Measurements from ENCODE around the gene SFXN5.

The SFXN5 gene

DNA sequence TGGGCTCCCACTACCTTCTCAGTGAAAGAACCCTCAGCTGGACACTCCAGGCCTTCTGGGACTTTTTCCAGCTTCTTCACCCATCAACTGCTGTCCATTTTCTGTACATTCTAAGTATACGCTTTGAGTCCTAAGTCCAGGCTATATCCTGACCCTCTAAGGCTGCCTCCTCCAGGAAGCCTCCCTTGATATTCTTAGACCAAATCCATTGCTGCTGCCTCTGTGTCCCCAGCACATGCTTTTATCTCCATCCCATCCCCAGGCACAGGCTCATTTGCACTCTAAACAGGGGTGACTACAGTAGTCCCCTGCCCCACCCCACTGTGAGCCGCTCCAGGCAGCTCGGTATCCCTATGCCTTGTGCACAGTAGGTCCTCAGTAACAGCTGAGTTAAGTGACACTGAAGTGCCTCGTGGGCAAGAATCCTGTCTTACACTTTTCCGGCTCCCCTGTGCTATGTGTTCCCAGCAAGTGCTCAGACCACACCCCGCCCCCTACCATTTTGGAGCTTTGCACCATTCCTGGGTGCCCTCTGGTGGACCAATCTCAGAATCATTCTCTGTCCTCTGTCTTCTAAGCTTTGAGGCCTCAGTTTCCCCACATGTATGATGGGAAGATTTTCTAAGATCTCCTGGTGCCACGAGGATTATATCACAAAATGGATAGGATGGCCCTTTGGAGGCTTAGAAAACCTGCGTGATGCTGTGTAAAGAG lies 119.2 kb downstream of the SFXN5 start:
- no peak for DNase-seq

- DNase-seq, result no peak
Measured at GRCh38 chr2:72951303-72952095, 120.0 kb downstream of the SFXN5 start.

GRCh38 chr2:72950558-72951255 lies 120.8 kb downstream of the SFXN5 start:
- DNase-seq, result no peak

DNA sequence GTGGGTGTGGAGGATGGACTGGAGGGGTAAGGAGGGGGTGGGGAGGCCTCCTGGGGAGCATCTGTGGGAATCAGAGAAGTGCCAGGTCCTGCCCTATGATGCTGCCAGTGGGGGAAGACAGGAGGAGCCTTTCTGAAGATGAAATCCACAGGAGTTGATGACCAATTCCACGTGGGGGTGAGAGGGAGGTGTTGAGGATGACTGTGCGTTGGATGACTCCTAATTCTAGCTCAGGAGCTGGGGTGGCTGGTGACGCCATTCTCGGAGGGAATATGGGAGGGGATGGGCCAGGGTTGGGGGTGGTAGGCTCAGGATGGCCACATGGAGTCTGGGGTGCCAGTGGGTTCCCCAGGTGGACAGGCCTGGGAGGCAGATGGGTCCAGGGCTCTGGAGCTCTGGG lies 121.9 kb downstream of the SFXN5 start:
- no peak for DNase-seq

DNA sequence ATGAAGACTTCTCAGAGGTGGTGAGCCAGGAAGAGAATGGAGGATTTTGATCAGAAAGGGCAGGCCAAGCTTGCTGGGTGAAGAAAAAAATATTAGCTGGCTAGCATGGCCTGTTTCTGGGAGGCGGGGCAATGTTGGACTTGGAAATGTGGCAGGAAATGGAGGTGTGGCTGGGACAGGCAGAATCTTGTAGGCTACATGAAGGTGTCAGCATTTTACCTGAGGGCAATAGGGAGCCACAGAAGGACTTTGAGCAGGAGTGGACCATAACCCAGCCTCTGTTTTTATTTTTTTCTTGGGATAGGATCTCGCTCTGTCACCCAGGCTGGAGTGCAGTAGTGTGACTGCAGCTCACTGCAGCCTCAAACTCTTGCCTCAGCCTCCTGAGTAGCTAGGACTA lies 122.5 kb downstream of the SFXN5 start:
- no peak for DNase-seq

GRCh38 chr2:72947952-72948830 lies 123.3 kb downstream of the SFXN5 start:
- DNase-seq, result no peak

DNA sequence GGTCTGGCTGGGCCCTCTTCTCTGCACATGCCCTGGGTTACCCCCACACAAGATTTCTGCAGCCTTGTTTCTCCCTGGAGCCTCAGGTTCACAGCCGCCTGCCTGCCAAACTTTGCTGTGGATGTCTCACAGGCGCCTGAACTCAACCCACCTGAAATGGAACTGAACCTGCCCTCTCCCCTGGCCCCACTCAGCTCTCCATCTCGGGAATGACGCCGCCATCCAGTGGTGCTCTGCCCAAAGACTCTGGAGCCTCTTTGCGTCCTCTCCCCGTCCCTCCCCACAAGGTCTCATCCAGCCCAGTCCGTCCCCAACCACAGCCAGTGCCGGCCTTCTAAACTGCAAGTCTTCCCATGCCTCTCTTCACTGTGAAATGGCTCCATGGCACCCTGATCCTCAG lies 125.0 kb downstream of the SFXN5 start:
- DNase-seq, result no peak

DNA sequence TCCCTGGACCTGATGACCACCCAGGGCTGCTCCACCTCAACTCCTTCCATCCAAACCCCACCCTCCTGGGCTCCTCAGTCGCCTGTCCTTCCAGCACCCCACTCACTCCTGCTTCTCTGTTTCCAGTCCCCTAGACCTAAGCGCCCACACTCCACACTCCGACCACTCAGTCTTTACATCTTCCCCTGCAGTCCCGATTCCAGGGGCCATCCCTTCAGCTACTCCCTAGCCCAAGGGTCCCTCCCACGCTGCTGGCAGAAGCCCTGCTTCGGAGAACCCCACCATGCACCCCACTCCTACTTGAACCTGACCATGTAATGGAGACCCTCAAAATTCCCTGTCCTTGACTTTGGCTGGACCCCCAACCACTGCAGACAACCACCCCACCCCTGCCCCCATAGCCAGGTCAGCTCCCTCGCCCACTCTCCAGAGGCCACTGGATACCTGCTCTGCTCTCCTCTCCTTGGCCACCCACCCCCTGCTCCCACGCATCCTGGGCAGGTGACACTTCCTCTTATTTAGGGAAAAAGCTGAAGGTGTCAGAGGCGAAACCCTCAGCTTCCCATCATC lies 126.0 kb downstream of the SFXN5 start:
- no peak for DNase-seq

GRCh38 chr2:72944804-72945449 lies 126.6 kb downstream of the SFXN5 start:
- DNase-seq, result no peak

DNA sequence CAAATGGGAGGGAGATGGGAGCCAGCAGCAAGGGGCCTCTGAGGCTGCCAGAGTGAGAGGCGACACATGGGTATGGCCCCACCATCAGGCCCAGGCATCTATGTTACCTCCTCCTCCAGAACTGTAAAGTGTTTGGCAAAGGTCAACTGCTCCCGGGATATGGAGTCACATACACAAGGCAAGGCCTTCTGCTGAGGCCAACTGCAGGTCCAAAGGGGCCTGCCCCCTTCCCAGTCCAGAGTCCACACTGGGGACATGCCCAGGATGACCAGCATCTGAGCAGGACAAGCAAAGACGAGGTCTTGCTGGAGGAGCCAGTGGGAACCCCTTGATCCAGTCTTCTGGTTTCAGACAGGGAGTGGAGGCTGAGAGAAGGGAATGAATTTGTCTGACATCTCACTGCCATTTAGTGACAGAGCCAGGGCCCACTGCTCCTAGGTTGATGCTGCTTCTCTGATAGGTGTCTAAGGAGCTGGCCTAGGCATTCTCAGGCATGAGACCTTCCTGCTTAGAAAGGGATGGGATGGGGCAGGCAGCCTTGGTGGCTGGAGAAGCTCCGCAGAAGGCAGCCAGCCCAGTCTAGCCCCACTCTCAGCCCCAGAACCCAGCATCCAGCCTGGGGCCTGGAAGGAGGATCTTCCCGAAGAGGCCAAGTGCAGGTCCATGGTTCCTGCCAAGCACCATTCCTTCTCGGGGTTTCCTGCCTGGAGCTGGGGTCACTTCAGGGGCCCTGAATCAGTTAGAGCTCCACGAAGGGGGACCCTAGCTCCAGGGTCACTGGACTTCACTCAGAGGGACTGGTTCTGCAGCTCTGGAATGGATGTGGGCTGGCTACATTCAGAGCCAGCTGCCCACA lies 127.7 kb downstream of the SFXN5 start:
- DNase-seq, result no peak

DNA sequence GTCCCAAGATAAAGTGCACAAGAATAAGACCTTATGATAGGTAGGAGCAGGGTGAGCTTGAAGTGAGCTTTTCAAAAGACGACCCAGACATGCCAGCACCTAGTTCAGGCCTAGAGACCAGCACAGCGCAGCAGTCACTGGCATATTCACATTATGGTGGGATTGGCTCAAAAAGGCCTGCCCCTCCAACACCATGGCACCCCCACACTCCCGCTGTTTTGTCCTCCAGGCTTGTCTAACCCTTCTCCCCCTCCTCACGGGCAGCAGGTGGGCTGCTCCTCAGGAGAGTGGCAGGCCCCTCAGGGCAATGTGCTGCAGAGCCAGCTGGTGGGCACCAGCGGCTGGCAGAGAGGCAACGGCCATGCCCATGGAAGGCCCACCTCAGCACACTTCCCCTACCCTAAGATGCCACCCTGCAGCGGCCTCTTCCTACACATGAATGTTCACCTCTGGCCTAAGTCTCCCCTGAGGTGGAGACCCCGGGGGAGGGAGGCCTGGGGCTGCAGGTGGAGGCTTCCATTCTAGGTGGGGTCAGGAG lies 128.6 kb downstream of the SFXN5 start:
- DNase-seq, result no peak

- no peak for DNase-seq
Measured at GRCh38 chr2:72942293-72942692, 129.2 kb downstream of the SFXN5 start.

DNA sequence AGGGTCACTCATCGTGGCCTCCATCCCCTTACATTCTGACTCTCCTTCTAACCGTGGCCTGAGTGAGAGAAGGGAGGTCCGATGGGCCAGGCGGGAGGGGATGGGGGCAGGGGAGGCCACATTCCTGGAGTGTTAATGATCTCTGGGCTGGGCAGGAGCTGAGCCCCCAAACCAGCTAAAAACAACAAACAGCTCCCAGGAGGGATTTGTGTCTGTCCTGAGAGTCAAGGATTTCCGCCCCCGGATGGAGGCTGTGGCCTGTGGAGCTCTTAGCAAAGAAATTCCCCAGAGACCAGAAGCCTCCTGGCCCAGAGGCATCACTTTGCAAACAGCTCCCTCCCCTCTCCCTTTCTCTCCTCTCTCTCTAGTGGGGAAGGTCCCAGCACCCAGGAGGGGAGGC lies 130.7 kb downstream of the SFXN5 start:
- no peak for DNase-seq

DNA sequence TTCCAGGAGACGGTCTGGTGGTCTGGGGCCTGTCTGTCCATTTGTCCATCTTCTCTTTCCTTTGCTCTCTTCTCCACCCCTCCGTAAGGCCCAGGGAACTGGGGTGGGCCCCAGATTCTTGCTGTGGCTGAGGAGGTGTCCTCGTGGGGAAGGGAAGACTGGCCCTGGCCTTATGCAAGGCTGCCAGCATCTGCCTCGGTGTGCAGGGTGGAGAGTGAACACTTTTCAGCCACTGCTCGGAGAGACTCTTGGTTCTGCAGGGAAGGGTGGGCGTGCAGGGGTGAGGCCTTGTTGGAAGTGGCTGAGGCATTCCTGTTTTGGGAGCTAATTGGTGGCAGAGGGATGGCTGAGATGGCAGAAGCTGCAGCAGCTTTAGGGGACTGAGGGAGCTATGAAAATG lies 131.2 kb downstream of the SFXN5 start:
- no peak for DNase-seq

GRCh38 chr2:72938455-72938854 lies 133.1 kb downstream of the SFXN5 start:
- DNase-seq, result no peak

GRCh38 chr2:72937356-72937669 lies 134.2 kb downstream of the SFXN5 start:
- DNase-seq, result no peak

GRCh38 chr2:72936660-72937355 lies 134.7 kb downstream of the SFXN5 start:
- no peak for DNase-seq

GRCh38 chr2:72935611-72935957 lies 135.9 kb downstream of the SFXN5 start:
- no peak for DNase-seq

DNA sequence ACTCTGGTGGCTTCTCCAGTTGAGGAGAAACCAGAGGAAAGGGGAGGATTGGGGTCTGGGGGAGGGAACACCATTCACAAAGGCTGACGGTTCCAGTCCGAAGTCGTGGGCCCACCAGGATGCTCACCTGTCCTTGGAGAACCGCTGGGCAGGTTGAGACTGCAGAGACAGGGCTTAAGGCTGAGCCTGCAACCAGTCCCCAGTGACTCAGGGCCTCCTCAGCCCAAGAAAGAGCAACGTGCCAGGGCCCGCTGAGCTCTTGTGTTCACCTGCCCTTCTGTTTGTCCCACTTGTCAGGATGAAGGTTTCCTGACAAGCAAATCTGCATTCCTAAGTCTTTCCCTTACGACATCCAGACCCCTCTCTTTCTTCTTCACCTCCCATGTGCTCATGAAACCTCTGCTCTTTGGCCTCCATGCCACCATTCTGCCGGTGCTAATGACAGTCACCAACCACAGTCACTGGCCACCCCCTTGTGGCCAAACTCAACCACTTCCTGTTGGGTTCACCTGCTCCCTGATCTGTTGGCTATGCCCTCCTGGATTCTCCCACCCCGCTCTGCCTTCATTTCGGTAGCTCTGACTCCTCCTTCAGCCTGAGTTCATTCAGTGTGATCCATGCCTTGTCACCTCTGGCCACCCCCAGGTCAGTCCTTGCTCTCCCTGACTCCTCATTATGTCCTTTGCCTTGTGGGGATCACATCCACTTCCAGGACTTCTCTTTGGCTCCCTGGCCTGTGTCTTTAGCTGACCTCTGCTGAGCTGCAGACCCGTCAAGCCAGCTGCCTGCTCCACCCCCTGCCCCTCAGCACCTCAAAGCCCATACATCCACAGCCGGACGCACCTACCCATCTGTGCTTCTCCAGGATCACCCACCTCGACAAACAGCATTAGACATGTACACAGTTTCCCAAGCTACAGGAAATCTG lies 136.6 kb downstream of the SFXN5 start:
- DNase-seq, result no peak

Data from activated CD4-positive, CD25-positive, alpha-beta regulatory T cell treated with anti-CD3 and anti-CD28 coated beads, Interleukin-2, amount 50 U/mL, for 72 hours (primary cell).